ENCODE data around the gene DOCK9. TPM values are rescaled to one million over a fixed set of nuclear protein-coding genes. Genes with fewer than 3 reads are reported as not detected.

DOCK9 gene
- total and polyA plus RNA-seq, 2 experiments from 2014 or later, result 8.5 to 57.7 TPM

GRCh38 chr13:98990701-98991100 lies 12.8 kb upstream of the DOCK9 start:
- Histone ChIP-seq H3K36me3 (ENCODE audit: insufficient read depth) (no peaks in the 10 kb centered on the region), H3F3A (replicated peaks; ENCODE audit: low read depth) (no peaks in the 10 kb centered on the region), H3K79me2 (replicated peaks; ENCODE audit: insufficient read depth) (no peaks in the 10 kb centered on the region), H3K27me3 (ENCODE audit: insufficient read depth) (no peaks in the 10 kb centered on the region), H4K20me1 (replicated peaks; ENCODE audit: insufficient read depth) (no peaks in the 10 kb centered on the region), H2AFZ (no peak overlapping the region), H3K4me1 (ENCODE audit: insufficient read depth) (peaks cover 23% of the 10 kb centered on the region), H3K27ac (ENCODE audit: low read depth) (no peak overlapping the region), H3K9me2 (ENCODE audit: insufficient read depth) (no peaks in the 10 kb centered on the region), H3K4me2 (no peak overlapping the region), H3K4me3 (no peak overlapping the region)
- Mint-ChIP-seq H3K36me3 (ENCODE audit: low read depth) (no peaks in the 10 kb centered on the region), H3K27ac (no peak overlapping the region), H3K4me3 (no peak overlapping the region), H3K4me1 (peaks cover 35% of the 10 kb centered on the region), H3K27me3 (ENCODE audit: insufficient read depth, low read depth, poor library complexity) (peaks cover 2% of the 10 kb centered on the region), H3K9me3 (no peaks in the 10 kb centered on the region)
- DNase-seq (ENCODE audit: low spot score) (peak; percentile 65), ATAC-seq (no peak)
- no peak for TF ChIP-seq CTCF (conservative IDR thresholded peaks at IDR 0.05; ENCODE audit: low read depth in 2 of 2)
- TF ChIP-seq NANOG (IDR thresholded peaks at IDR 0.05; ENCODE audit: borderline replicate concordance), result no peak
- no peak for TF ChIP-seq REST (IDR thresholded peaks at IDR 0.05; ENCODE audit: unreplicated experiment)
- TF ChIP-seq POLR2AphosphoS5 (IDR thresholded peaks at IDR 0.05; ENCODE audit: low read depth), result no peak
- TF ChIP-seq EZH2phosphoT487 (IDR thresholded peaks at IDR 0.05; ENCODE audit: unreplicated experiment), result no peak
- TF ChIP-seq STAT1 (IDR thresholded peaks at IDR 0.05; ENCODE audit: unreplicated experiment), result no peak
- TF ChIP-seq JUNB (IDR thresholded peaks at IDR 0.05; ENCODE audit: unreplicated experiment), result no peak
- no peak for TF ChIP-seq CREB1 (CRISPR knock-in tag; IDR thresholded peaks at IDR 0.05; ENCODE audit: low read depth)
- TF ChIP-seq ZNF114 (CRISPR knock-in tag; IDR thresholded peaks at IDR 0.05), result no peak
- no peak for TF ChIP-seq ETS1 (IDR thresholded peaks at IDR 0.05)
- no peak for TF ChIP-seq ZNF331 (CRISPR knock-in tag; IDR thresholded peaks at IDR 0.05; ENCODE audit: low read depth)
- no peak for TF ChIP-seq EZH2 (IDR thresholded peaks at IDR 0.05; ENCODE audit: low read depth, unreplicated experiment)
- TF ChIP-seq ZNF462 (CRISPR knock-in tag; IDR thresholded peaks at IDR 0.05), result no peak
